HG02840 (cell line): ENCODE data around the gene COBL.

ENCODE experiments used
- ATAC-seq: cut with Tn5 transposase; IDR thresholded peaks from one replicate; pipeline ENCODE4 v1.9.1; 2021; ENCODE audit warnings: mild to moderate bottlenecking, moderate library complexity, moderate number of reproducible peaks; ENCODE audit not compliant: unreplicated experiment, low FRiP score

COBL gene

DNA sequence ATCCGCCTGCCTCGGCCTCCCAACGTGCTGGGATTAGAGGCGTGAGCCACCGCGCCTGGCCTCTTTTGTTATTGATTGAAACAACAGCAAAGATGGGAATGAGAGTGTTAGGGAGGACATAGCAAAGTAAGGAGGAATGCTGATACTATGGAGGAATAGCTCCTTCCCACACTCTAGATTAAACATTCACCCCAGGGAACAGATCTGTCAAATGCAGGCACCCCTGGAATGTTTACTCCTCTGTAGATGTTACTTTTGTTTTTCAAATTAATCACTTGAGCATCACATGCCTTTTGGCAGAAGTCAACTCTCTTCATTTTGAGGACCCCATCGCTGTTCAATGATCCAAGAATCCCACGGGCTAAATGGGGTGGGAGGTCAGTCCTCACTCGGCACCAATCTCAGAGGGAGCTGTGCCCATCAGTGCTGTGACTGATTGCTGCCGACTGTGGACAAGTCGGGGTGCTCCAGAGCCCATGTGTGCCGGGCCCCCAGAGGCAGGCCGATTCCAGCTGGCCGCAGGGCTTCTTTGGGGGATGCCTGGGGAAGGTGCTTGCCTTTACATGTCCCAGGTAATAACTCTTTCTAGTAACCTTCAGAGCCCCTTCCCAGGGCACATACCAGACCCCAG lies 10.2 kb upstream of the COBL start:
- ATAC-seq, result no peak

DNA sequence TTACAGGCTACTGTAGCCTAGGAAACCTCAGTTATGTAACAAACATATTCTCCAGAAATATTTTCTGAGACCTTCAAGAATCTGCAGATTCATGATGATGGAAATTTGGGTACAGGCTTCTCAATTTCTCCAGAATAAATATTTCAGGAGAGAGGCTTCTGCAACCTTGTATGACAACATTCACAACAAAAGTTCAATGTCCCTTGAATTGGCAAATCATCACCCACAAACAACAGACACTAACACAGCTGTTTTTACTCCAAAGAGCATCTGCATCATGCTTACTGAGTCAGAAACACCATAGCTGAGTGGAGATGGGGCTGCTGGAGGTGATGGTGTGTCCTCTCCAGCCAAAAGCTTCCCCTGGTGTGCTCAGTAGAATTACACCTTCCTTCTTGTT lies 9.3 kb upstream of the COBL start:
- ATAC-seq, result no peak

DNA sequence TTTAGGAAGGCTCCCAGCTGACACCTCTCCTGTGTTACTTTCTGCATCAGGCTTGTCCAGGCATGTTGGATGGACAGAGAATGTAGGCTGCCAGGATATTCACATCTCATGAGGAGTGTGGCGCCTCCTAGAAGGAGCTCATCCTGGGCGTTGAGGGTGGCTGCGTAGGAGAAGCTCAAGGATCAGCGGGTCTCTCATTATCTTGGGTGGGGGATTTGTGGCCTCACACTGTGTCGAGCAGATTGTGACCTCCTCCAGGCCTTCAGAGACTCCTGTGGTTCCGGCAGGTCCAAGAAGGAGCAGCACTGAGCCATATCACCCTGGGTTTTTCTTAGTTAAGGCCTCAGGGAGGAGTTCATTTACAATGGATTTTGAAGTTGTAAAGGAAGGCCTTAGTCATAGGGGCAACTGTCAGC lies 8.7 kb upstream of the COBL start:
- ATAC-seq, result no peak

DNA sequence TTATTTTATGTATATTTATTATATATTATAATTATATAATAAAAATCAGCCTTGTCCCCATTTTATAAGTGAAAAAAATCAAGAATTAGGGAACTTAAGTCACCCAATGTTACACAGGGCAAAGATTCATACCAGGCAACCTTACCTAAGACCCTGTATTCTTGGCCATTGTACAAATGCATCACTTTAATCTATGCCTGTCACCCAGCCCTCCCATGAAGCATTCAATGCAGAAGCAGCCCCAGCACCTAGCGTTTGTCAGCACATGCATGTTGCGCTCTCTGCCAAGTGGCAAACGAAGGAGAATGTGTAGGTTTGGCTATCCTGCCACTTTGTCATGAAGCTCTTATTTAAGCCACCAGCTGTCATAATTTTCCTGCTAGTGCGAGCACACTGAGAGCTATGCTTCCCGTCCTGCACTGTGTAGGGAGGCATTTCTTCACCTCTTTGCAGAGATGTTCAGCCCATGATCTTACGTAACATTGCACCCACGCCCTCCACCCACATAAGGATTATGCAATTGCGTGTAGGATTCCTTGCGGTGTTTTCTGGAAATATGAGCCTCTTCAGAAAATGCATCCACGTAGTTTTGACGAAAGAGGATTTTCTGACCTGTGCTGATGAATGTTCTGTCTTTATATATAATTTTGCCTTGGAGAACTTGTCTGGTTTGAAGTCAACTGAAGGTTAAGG lies 7.7 kb upstream of the COBL start:
- no peak for ATAC-seq

DNA sequence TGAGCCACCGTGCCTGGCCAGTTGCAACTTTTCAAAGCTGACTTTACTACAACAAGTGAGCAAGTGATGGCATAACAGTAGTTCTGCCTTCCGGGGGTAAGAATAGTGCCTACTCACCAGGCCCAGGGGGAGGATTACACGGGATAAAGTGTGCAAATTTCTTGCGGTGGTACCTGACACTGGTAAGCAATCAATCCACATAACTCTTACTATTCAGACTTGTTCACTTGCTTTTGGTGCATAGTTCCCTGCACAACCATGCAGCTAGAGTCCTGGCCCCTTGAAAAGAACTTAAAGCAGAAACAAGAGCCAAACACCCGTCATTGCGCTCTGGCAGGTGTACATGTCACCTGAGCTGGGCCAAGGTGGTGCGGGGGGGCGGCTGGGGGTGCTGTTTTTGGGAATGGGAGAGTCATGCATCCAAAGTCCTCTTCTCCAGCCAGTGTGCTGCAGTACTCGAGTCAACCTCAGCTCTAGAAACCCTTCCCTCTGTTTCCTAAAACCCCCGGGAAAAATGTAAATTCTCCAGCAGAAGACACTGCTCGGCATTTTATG lies 5.4 kb upstream of the COBL start:
- no peak for ATAC-seq

DNA sequence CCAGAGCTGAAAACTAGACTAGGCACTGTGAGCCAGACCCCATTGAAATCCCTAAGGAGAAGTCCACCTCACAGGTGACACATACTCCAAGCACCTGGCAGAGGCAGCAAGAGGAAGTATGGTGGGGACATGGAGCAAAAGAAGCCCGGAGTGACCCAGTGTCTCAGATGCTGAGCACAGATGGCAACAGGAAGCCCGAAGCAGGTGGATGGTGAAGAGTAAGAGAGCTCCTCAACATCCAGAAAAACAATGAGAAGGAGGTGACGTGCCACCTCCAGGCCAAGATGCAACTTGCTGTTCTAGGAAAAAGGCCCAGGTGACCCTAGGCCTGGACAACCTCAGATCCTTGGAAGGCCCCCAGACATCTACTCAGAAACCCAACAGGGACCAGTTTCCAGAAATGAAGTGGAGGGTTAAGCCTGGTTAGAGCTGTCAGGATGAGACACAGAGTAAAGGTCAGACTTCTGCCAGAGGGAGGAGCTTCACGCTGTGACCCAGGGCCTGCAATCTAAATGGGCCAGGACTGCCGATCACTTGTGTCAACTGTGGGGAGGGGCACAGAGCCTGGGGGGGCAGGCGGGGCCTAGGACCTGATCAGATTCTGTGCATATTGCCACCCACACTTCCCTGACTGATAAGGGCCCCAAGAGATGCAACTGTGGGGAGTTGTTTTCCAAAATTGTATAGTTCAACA lies 2.4 kb upstream of the COBL start:
- ATAC-seq, result no peak

DNA sequence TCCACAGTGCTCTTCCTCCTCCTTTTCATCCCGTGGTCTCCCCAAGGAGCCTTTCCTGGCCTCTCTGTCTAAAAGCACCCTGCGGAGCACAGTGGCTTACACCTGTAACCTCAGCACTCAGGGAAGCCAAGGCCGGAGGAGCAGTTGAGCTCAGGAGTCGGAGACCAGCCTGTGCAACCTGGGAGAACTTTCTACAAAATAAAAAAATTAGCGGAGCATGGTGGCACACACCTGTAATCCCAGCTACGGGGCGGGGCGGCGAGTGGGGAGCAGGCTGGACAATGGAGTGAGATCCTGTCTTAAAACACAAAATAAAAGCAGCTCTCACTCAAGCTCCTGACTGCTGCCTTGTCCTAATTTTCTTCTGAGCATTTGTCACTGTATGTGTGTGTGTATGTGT lies 1.4 kb upstream of the COBL start:
- ATAC-seq, result no peak

DNA sequence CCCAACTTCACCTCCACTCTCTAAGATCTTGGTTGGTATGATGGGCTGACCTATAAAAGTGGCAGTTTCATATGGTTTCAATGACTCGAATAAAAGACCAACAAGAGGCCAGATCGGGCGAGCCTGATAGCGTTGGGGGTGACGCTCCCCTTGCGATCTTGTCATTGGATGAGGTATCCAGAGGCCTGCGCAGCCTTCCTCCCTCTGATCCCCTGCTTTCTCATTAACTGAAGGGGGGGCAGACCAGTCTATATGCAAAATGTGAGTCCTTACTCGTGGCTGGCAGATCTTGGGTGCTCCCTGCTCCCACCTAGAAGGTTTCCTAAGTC lies 937 bp upstream of the COBL start:
- no peak for ATAC-seq

DNA sequence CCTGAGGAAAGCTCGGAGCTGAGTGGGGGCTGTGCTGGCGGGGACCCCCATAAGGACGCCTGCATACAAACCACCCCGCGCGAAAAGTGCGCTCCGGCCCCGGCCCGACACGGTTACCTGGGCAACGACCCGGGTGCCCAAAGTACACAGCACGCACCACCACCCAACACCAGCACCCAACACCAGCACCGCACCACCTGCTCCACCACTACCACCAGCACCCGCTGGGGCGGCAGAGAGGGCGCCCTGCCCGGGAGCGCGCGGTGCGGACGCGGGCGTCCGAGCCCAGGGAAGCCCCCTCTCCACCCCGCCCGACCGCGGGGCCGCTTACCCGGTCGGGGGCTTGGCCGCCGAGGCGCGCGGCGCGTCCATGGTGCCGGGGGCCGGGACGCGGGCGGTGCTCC lies 345 bp downstream of the COBL start:
- no peak for ATAC-seq

DNA sequence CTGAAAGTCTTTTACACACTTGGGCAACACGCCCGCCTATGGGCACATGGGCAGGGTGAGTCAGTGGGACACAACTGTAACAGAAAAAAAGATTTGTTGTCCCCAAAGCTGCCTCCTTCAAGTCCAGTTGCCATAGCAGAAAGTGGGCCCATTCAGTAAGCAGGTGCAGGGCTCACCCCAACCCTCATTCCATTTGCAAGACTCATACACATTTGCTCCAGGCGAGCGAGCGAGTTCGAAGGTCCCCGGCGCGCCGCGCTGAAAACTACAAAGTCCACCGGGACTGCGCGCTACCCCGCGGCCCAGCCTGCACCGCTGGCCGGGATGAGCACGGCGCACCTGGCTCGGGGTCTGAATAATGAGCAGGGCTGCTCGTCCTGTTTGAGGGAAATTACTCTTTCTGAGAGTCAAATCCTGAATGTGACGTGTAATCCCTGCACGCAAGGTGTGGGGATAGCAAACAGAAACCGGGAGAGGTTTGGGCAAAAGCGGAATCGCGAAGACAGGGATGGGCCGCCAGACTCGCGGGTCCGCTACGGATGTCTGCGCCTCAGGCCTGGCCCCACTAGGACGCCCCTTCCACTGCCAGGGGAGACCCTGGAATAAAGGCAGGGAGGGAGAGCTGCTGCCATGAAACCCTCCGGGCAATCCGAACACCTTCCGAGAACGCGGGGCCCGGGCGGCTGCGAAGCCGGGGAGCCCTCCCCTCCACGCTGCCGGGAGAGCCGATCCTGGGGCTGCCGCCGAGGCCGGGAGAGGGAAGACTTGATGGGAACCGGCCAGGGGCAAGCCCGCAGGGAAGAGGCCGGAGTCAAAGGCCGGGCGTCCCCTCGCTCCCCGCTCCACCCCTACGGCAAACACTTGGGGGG lies 982 bp downstream of the COBL start:
- ATAC-seq, result no peak

DNA sequence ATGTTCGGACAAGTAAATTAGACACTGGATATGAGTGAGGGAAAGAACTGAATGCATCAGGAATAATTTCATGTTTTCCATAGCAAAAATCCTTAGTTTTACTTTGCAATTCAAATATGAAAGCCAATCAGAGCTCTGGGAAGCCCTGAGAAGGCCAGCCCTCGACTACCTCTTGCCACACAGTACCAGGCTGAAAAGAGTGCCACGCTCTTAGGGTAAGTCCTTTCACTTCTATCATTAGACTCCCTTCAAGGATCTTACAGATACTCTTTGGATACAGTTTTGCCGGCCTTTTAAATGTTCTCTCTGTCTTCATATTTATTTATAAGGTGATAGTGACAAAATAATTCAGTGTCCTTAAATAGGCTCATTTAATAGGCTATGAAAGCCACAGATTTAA lies 1.9 kb downstream of the COBL start:
- ATAC-seq, result no peak

DNA sequence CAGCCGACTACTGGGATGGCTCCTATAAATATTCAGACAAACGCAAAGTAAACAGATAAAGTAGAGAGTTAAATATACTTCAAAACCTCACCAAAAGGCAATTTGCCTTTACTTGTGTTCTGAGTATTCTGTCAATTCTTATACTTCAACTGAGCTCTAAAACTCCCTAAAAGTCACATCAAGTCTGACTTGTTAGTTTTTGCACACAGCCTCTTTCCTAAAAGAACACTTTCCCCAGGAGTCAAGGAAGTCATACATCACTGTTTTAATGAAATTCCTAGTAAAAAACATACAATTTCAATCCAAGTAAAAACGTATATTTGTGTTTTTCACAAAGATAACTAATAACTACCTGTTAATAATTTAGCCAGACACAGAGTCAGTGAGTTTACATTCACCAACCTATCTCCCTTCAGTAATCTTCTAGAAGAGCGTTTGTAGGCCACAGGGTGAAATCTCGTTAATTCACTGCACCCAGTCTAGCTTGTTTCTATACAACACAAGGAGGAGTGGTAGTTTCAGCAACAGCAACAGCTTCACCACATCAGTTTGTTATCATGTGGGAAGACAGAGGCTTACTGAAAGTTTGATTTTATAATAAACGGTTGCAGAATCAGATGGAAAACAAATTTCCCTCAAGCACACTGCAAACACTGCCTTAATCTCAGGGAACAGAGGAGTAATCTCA lies 2.7 kb downstream of the COBL start:
- ATAC-seq, result no peak

DNA sequence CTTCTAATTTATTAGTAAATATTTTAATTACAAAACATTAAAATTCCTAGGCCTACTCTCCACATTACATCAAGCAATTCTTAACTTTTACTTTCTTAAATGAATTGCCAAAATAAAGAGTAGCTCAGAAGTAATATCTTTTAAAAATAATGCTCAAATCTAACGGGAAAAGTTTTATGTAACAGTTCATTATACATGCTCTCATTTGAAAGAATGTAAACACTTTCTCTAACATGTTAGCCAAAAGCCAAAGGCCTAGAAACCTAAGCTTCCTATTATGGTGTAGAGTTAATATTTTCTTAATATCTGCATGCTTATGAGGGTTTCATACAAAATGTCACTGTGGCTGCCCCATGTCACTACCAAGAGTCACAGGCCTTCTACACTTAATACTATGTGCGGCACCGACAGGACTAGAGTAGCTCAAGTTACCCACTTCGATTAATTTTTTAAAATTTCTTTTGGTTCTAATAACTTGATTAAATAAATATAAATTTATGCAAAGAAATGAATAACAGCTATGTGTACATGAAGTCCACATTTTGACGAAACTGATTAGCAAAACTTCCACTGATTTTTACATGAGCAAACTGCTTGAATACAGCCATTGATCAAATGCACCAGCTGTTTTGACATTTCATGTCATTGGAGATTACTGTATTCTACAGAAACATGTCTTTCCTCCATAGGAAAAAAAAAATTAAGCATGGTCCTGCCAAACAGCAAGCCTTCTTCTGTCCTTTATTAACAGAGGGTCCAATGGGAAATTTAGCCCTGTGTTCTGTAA lies 3.5 kb downstream of the COBL start:
- ATAC-seq, result no peak

DNA sequence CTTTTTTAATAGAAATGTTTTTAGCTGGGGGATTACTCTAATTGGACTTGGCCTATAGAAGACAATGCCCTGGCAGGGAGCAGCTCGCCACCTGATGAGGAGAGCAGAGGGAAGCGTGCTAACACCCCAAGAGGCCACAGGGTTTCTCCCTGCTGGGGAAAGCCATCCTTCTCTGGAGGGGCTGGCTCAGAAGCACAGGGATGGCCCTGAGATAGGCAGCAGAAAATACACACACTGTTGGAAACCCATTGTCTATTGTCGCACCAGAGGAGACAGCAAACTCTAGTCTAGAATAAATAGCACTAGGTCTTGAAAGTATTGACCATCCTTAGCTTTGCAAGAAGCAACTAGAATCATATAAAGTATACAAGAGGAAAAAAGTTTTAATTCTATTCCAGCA lies 5.4 kb downstream of the COBL start:
- ATAC-seq, result no peak

DNA sequence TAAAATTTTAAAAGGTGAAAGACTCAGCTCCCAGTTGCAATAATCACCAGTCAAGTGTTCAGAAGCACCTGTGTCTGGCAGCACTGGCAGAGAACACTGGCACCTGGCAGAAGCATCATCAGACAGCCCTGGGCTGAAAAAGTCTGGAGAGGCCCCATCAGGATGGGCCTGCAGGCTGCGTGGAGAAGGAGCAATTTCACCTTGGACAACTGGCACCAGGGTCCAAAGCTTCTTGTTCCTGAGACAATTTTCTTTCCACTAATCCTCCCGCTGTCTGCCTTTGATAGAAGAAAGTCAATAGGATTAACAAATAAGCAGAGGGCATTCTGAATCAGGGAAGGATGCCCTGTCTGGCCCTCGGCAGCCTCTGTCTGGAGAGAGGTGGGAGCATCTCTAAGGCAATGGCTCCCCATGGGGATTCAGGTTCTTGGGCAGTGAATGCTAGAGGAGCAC lies 6.5 kb downstream of the COBL start:
- ATAC-seq, result no peak

DNA sequence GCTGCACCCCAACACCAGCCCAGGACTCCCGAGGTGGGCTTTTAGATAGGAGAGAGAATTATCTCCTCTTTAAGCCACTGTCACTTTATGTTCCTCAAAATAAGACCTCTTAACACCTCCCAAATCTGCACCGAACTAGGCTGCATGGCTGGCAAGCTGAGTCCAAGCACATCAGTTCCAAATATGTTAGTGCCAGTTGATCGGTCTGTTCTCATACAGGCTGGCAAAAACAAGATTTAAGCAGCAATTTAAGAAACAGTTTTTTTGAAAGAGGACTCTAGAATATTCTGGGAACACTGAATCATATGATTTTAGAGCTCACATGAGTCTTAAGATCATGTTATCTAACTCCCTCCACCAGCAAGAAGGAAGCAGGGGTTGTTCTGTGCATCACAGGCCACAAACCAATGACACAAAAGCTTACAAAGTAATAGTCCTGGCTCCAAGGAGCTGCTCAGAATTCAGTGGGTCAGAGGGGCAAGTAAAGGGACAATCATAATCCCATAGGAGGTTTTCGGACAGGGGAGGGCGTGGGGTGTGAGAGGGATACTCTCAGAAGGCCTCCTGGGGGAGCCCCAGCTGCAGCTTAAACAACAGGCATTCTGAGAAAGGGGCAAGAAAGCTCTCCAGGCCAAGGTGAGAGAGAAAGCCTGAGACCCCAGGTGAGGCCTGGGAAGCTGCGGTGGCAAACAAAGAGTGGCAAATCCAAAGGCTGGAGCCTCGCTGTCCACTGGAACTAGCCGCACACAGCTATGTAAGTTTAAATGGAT lies 7.1 kb downstream of the COBL start:
- no peak for ATAC-seq

DNA sequence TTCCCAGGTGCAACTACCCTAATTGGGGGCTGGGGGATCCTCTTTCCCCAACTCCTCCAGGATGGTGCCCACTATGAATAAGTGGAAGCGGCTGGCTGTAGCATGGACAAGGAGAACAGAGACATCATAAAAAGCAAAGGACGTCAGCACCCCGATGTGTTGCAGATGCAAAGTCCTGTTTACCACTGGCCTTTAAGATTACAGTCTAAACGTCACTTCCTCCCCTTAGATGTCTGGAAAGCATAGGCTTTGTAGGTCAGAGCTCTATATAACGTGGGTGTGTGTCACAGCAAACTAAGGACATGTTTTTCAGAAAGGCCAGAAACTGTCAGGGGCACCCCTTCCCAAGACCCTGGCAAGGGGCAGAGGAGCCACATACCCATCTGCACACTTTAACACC lies 7.9 kb downstream of the COBL start:
- ATAC-seq, result no peak

DNA sequence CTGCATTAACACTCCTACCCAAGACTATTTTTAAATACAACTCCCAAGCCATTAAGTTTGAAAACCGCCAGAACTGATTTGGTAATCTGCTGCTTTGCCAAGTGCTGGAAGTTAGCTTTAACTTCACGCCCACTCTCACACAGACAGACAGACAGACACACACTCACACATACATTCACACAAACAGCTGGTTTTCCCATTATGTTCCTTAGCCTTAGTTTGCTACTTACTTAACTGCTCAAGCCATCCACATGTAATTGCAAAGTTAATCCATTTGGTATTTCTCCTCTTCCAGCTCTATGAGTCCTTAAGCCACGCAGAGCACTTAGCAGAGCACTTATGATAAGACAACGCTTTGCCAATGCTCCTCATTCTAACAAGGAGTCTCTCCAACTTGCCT lies 8.3 kb downstream of the COBL start:
- no peak for ATAC-seq
